Activated CD4-positive, alpha-beta T cell treated with anti-CD3 and anti-CD28 coated beads for 36 hours (primary cell): ENCODE results near the gene PRDM1. TPM values are rescaled to one million over a fixed set of nuclear protein-coding genes. Genes with fewer than 3 reads are reported as not detected.

Experiments
- ATAC-seq: fragments of 200-7000 bp; cut with Tn5 transposase; one replicate; pipeline ENCODE4 v1.10.0; 2021; ENCODE audit warnings: mild to moderate bottlenecking, moderate library complexity
- CTCF ChIA-PET: fragments of 350-600 bp; sonication (Branson Sonifier 250); formaldehyde crosslinking; loops from one replicate; lab custom pipeline; 2021; ENCODE audit warnings: antibody characterized with exemption; lab: Charles Lee
- POLR2A ChIA-PET: fragments of 350-600 bp; sonication (Branson Sonifier 250); formaldehyde crosslinking; loops from one replicate; lab custom pipeline; 2021; ENCODE audit warnings: antibody characterized with exemption, inconsistent platforms; lab: Charles Lee
- DNase-seq: peaks from one replicate; pipeline ENCODE4 v3.0.0-alpha.2; 2020
- H3K27ac Mint-ChIP-seq: one replicate; pipeline ENCODE4 v1.8.0; 2021; ENCODE audit warnings: mixed read lengths
- H3K27me3 Mint-ChIP-seq: one replicate; pipeline ENCODE4 v1.8.0; 2021; ENCODE audit warnings: mixed read lengths
- H3K36me3 Mint-ChIP-seq: one replicate; pipeline ENCODE4 v1.8.0; 2021; ENCODE audit warnings: low read depth, mixed read lengths
- H3K4me1 Mint-ChIP-seq: one replicate; pipeline ENCODE4 v1.8.0; 2021; ENCODE audit warnings: mixed read lengths
- H3K4me3 Mint-ChIP-seq: one replicate; pipeline ENCODE4 v1.8.0; 2021; ENCODE audit warnings: mild to moderate bottlenecking, moderate library complexity, mixed read lengths
- H3K9me3 Mint-ChIP-seq: one replicate; pipeline ENCODE4 v1.8.0; 2021; ENCODE audit warnings: low read depth, mixed read lengths
- intact Hi-C, 2 experiments: fragments of 100-400 bp; cut with DNase I in 1 of 2; cut with micrococcal nuclease in 1 of 2; formaldehyde crosslinking; loops; one replicate each; pipeline versions ENCODE4 v1.14.2 to v1.15.1; 2022 to 2024; cut with DNase I, micrococcal nuclease
- total RNA-seq, 2 experiments: library from RNA; stranded (reverse); gene quantifications; one replicate each; pipeline ENCODE4 v1.2.3, GENCODE V29; 2021

The PRDM1 gene
- total RNA-seq, 2 experiments from 2014 or later = 20.1 to 35.6 TPM

DNA sequence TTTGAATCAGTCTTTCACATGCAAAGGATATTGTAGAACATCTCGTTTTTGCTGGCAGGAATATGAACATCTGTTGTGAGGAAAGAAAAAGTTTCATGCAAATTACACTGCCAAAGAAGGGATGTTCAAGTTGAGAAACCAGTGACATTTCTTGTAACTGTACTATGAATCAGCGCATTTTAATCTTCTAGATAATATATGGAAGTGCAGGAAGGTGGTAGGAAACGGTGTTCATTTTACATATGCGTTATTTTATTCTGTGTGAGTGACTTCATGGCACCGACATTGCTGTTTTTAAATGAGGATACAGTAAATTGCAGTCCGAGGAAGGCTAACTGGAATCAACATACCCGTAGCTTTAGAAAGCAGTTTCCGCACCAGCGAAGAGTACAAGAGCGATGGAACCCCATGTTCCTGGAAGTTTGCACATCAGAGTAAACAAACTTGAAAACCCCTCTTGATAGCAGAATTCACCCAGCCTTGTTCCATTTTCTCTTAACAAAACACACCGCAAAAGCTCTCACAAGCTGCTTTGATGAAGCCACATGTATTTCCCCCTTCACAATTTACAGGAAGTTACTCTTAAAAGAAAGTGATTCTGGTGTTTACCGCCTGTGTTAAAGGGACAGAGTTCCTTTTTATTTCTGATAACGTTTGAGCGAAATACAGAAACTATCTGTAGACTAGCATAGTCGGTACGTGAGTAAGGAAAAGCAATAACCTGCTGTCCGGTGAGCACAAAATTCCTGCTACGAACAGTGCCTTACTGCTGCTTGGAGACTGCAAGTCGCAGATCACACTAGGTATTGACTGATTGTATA, 11.5 kb downstream of the PRDM1 start:
- no peaks in the 10 kb centered on the region for H3K9me3 Mint-ChIP-seq
- peak overlapping the region; percentile 82 for H3K4me3 Mint-ChIP-seq
- ATAC-seq (peak; percentile 30), DNase-seq (peak; percentile 67)
- intact Hi-C loops = loop anchor here (1.0 to 5.0 kb wide), 25 partner anchors 11 to 1725 kb away; partner anchors contain the start of genes PRDM1 (in 2 of the 2), ATG5 (in 1 of the 2) and SCML4 (in 1 of the 2)
- ChIA-PET POLR2A (interaction anchor here (0.7 to 2.9 kb wide), 4 partner anchors 11 to 67 kb away, joined by 3 to 17 read pairs (median 4); partner anchors contain the start of gene PRDM1), CTCF (interaction anchor here (0.7 to 2.4 kb wide), 9 partner anchors 11 to 217 kb away, joined by 3 to 14 read pairs (median 4); no protein-coding TSS in a partner anchor)
- H3K36me3 Mint-ChIP-seq = peaks cover 29% of the 10 kb centered on the region
- H3K27ac Mint-ChIP-seq = peak overlapping the region; percentile 98
- peaks cover 7% of the 10 kb centered on the region for H3K27me3 Mint-ChIP-seq
- peaks cover 88% of the 10 kb centered on the region for H3K4me1 Mint-ChIP-seq

GRCh38 chr6:106098383-106099234, 12.5 kb downstream of the PRDM1 start:
- Mint-ChIP-seq H3K36me3 (peaks cover 37% of the 10 kb centered on the region), H3K4me1 (peaks cover 94% of the 10 kb centered on the region), H3K27ac (peak overlapping the region; percentile 98), H3K27me3 (peaks cover 10% of the 10 kb centered on the region), H3K4me3 (peak overlapping the region; percentile 82), H3K9me3 (no peaks in the 10 kb centered on the region)
- intact Hi-C loops = loop anchor here (1.0 to 5.0 kb wide), 23 partner anchors 16 to 1724 kb away; partner anchors contain the start of genes ATG5 (in 1 of the 2) and SCML4 (in 1 of the 2)
- ATAC-seq = peak; percentile 79
- POLR2A ChIA-PET = interaction anchor here (0.5 to 2.9 kb wide), 14 partner anchors 9 to 452 kb away, joined by 3 to 17 read pairs (median 4); partner anchors contain the start of gene PRDM1
- DNase-seq = peak; percentile 93
- CTCF ChIA-PET = interaction anchor here (0.6 to 2.4 kb wide), 13 partner anchors 9 to 125 kb away, joined by 3 to 14 read pairs (median 4); partner anchors contain the start of gene PRDM1

GRCh38 chr6:106099235-106099537, 13.1 kb downstream of the PRDM1 start:
- Mint-ChIP-seq H3K4me3 (peak overlapping the region; percentile 82), H3K9me3 (no peaks in the 10 kb centered on the region), H3K27ac (peak overlapping the region; percentile 98), H3K27me3 (peaks cover 10% of the 10 kb centered on the region), H3K36me3 (peaks cover 42% of the 10 kb centered on the region), H3K4me1 (peaks cover 93% of the 10 kb centered on the region)
- ATAC-seq (no peak), DNase-seq (no peak)
- CTCF ChIA-PET = interaction anchor here (0.6 to 2.4 kb wide), 11 partner anchors 9 to 124 kb away, joined by 3 to 14 read pairs (median 4); partner anchors contain the start of gene PRDM1
- intact Hi-C loops = loop anchor here (2.0 to 5.0 kb wide), 13 partner anchors 96 to 1723 kb away; partner anchors contain the start of genes ATG5 (in 1 of the 2) and SCML4 (in 1 of the 2)
- POLR2A ChIA-PET = interaction anchor here (0.5 to 2.9 kb wide), 13 partner anchors 9 to 452 kb away, joined by 3 to 17 read pairs (median 5); partner anchors contain the start of gene PRDM1

DNA sequence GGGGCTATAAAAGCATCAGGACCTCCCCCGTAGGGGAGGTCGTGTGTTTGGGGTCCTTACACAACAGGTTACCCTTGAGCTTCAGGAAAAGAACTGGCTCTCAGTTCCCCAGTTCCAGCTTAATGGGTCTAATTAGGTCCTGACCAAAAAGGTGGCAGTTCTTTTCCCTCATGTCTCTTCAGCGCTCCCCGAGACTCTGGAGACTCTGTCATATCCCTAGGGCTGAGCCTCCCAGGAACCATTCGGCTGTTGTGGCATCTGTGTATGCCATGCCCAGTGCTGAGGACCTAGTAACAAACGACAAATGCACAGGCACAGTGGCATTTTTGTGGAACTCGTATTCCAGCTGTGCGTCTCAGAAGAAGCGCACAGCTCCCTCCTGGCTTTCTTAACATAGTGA, 14.6 kb downstream of the PRDM1 start:
- peaks cover 11% of the 10 kb centered on the region for H3K27me3 Mint-ChIP-seq
- ChIA-PET CTCF (interaction anchor here (0.6 kb wide), 1 partner anchor 12 kb away, joined by 3 read pairs; no protein-coding TSS in a partner anchor), POLR2A (interaction anchor here (0.6 kb wide), 1 partner anchor 13 kb away, joined by 8 read pairs; no protein-coding TSS in a partner anchor)
- peaks cover 88% of the 10 kb centered on the region for H3K4me1 Mint-ChIP-seq
- no peak for DNase-seq
- peak overlapping the region; percentile 82 for H3K4me3 Mint-ChIP-seq
- intact Hi-C loops = no loop called here
- peaks cover 52% of the 10 kb centered on the region for H3K36me3 Mint-ChIP-seq
- H3K27ac Mint-ChIP-seq = peak overlapping the region; percentile 98
- ATAC-seq = no peak
- no peaks in the 10 kb centered on the region for H3K9me3 Mint-ChIP-seq

DNA sequence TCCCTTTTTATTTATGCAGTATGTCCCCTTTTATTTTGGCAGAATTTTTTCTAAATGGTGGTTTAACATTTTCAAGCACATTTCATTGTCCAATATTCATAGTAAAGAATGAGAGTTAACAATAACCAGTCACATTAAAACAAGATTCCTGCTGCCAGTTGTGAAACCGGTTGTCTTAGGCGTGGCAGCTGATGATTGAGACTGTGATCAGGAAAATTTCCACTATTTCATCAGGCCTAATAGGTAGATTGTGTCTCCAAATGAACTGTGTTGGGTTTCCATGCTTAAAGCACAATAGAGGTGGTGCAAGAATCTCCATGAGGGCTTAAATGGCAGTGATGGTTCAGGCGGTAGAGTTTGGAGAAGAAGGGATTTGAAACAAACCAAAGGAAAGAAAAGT, 15.3 kb downstream of the PRDM1 start:
- ATAC-seq = no peak
- no peak for DNase-seq
- intact Hi-C loops = no loop called here
- H3K27ac Mint-ChIP-seq = peak overlapping the region; percentile 98
- peaks cover 89% of the 10 kb centered on the region for H3K4me1 Mint-ChIP-seq
- peak overlapping the region; percentile 82 for H3K4me3 Mint-ChIP-seq
- peaks cover 57% of the 10 kb centered on the region for H3K36me3 Mint-ChIP-seq
- H3K27me3 Mint-ChIP-seq = peaks cover 8% of the 10 kb centered on the region
- ChIA-PET CTCF (interaction anchor here (0.6 to 2.2 kb wide), 4 partner anchors 9 to 17 kb away, joined by 3 to 9 read pairs (median 5); no protein-coding TSS in a partner anchor), POLR2A (interaction anchor here (1.0 kb wide), 2 partner anchors 13 to 62 kb away, joined by 3 to 8 read pairs; no protein-coding TSS in a partner anchor)
- H3K9me3 Mint-ChIP-seq = no peaks in the 10 kb centered on the region

DNA sequence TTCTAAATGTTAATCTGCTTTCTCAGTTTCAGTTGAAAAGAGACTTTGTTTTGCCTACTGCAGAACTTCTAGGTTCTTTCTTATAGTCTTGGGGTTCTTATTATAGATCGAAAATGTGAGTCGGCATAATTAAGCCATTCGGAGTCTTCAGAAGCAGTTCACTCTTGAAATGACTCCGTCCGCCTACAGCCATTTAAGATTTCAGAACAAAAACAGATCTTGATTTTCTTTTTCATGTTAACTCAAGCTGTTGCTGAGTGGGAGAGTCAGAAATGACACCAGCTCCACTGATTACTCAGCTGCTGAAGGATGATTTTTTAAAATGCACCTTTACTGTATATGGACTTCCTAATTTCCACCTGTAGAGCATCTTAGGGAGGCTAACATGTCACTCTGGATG, 15.9 kb downstream of the PRDM1 start:
- ChIA-PET POLR2A (interaction anchor here (0.9 to 1.0 kb wide), 3 partner anchors 13 to 61 kb away, joined by 3 to 8 read pairs (median 3); no protein-coding TSS in a partner anchor), CTCF (interaction anchor here (0.6 to 2.2 kb wide), 7 partner anchors 10 to 121 kb away, joined by 3 to 9 read pairs (median 4); no protein-coding TSS in a partner anchor)
- Mint-ChIP-seq H3K9me3 (no peaks in the 10 kb centered on the region), H3K36me3 (peaks cover 62% of the 10 kb centered on the region), H3K27ac (peak overlapping the region; percentile 98), H3K4me1 (peaks cover 90% of the 10 kb centered on the region), H3K4me3 (peak overlapping the region; percentile 82), H3K27me3 (peaks cover 13% of the 10 kb centered on the region)
- intact Hi-C loops = loop anchor here (1.0 to 2.0 kb wide), 7 partner anchors 12 to 419 kb away; partner anchors contain the start of gene PRDM1 (in 1 of the 2)
- ATAC-seq (peak; percentile 21), DNase-seq (peak; percentile 82)

DNA sequence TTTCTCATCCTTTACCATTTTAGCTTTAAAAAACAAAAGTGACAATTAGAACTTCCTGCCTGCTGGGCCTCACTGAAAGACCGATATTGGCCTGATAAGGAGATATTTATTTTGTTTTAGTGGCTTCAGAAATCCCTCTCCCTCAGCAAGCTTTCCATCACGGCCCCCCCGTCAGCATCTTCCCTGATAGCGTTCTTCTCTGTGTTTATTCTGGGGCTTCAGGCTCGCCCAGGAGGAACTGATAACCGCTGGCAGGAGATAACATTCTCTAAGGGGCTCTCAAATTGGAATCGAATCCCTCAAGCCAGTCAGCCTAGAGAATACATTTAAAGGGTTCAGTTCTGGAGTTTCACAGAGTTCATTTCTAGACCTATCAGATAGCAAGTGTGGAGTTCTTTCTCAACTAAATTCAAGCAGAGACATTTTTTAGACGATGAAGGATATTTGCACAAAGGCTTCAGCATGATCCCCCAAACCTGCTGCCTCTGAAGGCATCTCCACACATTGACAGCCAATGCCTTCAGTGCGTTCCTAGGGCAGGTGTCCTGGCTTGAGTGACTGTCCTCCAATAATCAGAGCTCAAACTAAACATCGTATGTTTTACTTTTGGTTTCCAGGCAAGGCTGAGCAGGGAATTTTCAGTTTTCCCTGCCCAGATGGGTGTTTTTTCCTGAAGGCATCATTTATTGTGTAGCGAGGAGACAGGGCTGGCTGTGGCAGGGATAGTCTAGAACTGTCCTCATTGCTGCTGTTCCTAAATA, 17.0 kb downstream of the PRDM1 start:
- Mint-ChIP-seq H3K36me3 (peaks cover 71% of the 10 kb centered on the region), H3K9me3 (no peaks in the 10 kb centered on the region), H3K27me3 (peaks cover 14% of the 10 kb centered on the region), H3K4me1 (peaks cover 83% of the 10 kb centered on the region), H3K27ac (peak overlapping the region; percentile 84), H3K4me3 (peak overlapping the region; percentile 82)
- DNase-seq (no peak), ATAC-seq (no peak)
- intact Hi-C loops = loop anchor here (1.0 to 2.0 kb wide), 7 partner anchors 11 to 418 kb away; partner anchors contain the start of gene PRDM1 (in 1 of the 2)
- CTCF ChIA-PET = interaction anchor here (0.6 to 2.2 kb wide), 8 partner anchors 9 to 519 kb away, joined by 3 to 9 read pairs (median 4); no protein-coding TSS in a partner anchor
- POLR2A ChIA-PET = interaction anchor here (0.8 to 1.0 kb wide), 4 partner anchors 20 to 104 kb away, joined by 3 to 10 read pairs (median 6); no protein-coding TSS in a partner anchor

GRCh38 chr6:106103728-106104109, 17.6 kb downstream of the PRDM1 start:
- CTCF ChIA-PET = interaction anchor here (0.6 to 2.2 kb wide), 4 partner anchors 8 to 519 kb away, joined by 3 to 9 read pairs (median 5); no protein-coding TSS in a partner anchor
- intact Hi-C loops = loop anchor here (2.0 kb wide), 3 partner anchors 17 to 83 kb away; partner anchors contain the start of gene PRDM1 (in 1 of the 2)
- POLR2A ChIA-PET = interaction anchor here (0.8 to 1.0 kb wide), 3 partner anchors 21 to 104 kb away, joined by 3 to 10 read pairs (median 6); no protein-coding TSS in a partner anchor

GRCh38 chr6:106104476-106104875, 18.3 kb downstream of the PRDM1 start:
- H3K9me3 Mint-ChIP-seq = no peaks in the 10 kb centered on the region
- peak overlapping the region; percentile 19 for H3K4me3 Mint-ChIP-seq
- ChIA-PET CTCF (interaction anchor here (1.0 to 1.4 kb wide), 2 partner anchors 14 to 119 kb away, joined by 5 read pairs; no protein-coding TSS in a partner anchor), POLR2A (interaction anchor here (1.0 kb wide), 2 partner anchors 21 to 59 kb away, joined by 3 to 10 read pairs; no protein-coding TSS in a partner anchor)
- peaks cover 74% of the 10 kb centered on the region for H3K36me3 Mint-ChIP-seq
- ATAC-seq (no peak), DNase-seq (no peak)
- peaks cover 17% of the 10 kb centered on the region for H3K27me3 Mint-ChIP-seq
- H3K4me1 Mint-ChIP-seq = peaks cover 70% of the 10 kb centered on the region
- H3K27ac Mint-ChIP-seq = no peak overlapping the region
- intact Hi-C loops = no loop called here

More at GRCh38 chr6:106103728-106104109, 17.6 kb downstream of the PRDM1 start:
- ATAC-seq (peak; percentile 47), DNase-seq (peak; percentile 65)
- Mint-ChIP-seq H3K4me3 (peak overlapping the region; percentile 82), H3K27me3 (peaks cover 16% of the 10 kb centered on the region), H3K9me3 (no peaks in the 10 kb centered on the region), H3K27ac (peak overlapping the region; percentile 62), H3K36me3 (peaks cover 76% of the 10 kb centered on the region), H3K4me1 (peaks cover 77% of the 10 kb centered on the region)
